GM10266 (cell line): ENCODE results near the gene PRL.

ENCODE experiments used
- DNase-seq: peaks from one replicate; pipeline ENCODE4 v3.0.0; 2012; ENCODE audit errors: extremely low spot score
- CTCF ChIP-seq: IDR thresholded peaks from 2 replicates; pipeline ENCODE4 v1.5.1; 2012; ENCODE audit warnings: mild to moderate bottlenecking, low read depth; ENCODE audit not compliant: control insufficient read depth, insufficient read depth; ENCODE audit errors: missing control alignments

The PRL gene

GRCh38 chr6:22295145-22295544, 1.7 kb downstream of the PRL start:
- DNase-seq: no peak
- TF ChIP-seq CTCF: no peak

- TF ChIP-seq CTCF: no peak
- DNase-seq: no peak
Measured at GRCh38 chr6:22294301-22294700, 2.5 kb downstream of the PRL start.

GRCh38 chr6:22290045-22290444, 6.8 kb downstream of the PRL start:
- TF ChIP-seq CTCF: no peak
- DNase-seq: no peak

GRCh38 chr6:22288721-22289120, 8.1 kb downstream of the PRL start:
- no peak for TF ChIP-seq CTCF
- DNase-seq: no peak

GRCh38 chr6:22284666-22285065, 12.2 kb downstream of the PRL start:
- no peak for TF ChIP-seq CTCF
- no peak for DNase-seq

GRCh38 chr6:22281341-22282085, 15.3 kb downstream of the PRL start:
- TF ChIP-seq CTCF: no peak
- DNase-seq: no peak

- TF ChIP-seq CTCF: no peak
- no peak for DNase-seq
Measured at GRCh38 chr6:22279427-22279826, 17.4 kb downstream of the PRL start.
